ENCODE data around the gene GALNTL6.
"Not testable (repeated sequence)": the region's sequence is repeated elsewhere in the genome, so short reads cannot be mapped to it uniquely, and the experiment has no call there.

The GALNTL6 gene

DNA sequence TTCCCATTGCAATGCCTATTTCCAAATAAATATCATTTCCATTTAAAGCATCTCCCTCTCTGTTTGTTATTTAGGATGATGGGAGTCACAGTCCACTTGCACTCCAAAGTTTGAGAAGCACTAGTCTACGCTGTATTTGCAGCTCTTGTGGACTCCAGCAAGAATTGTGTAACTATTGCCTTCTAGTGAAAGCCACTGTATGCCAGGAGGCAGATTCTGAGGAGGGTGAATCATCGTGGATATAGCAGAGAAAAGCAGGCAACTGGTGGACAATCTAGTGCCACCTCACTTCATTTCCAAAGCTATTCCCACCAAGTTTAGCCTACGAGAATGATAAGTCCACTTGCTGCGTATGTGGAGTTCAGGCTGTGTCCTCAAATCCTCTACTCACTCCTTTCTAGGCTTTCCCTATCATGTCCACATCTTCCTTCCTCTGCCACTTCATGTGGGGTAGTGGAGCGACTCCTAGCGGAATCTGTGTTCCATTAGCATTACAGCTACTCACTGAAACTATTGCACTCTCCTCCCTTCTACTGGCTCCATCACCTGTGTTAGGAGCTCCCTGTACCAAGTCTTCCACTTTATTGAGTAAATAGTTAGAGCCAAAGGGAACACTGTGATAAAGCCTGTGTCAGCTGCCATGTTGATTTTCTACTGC lies 853.6 kb downstream of the GALNTL6 start:
- DNase-seq (ENCODE audit: low spot score): no peak

DNA sequence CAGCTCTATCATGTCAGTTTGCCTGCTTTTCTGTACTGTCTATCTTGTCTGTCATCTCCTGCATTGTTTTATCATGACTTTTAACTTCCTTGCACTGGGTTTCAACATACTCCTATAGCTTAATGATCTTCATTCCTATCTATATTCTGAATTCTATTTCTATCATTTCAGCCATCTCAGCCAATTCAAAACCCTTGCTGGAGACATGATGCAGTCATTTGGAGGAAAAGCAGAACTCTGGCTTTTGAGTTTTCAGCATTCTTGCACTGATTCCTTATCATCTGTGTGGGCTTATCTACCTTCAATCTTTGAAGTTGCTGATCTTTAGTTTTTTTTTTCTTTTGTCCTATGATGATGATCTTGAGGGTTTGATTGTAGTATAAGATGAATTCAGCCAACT lies 861.6 kb downstream of the GALNTL6 start:
- no peak for DNase-seq (ENCODE audit: low spot score)

DNA sequence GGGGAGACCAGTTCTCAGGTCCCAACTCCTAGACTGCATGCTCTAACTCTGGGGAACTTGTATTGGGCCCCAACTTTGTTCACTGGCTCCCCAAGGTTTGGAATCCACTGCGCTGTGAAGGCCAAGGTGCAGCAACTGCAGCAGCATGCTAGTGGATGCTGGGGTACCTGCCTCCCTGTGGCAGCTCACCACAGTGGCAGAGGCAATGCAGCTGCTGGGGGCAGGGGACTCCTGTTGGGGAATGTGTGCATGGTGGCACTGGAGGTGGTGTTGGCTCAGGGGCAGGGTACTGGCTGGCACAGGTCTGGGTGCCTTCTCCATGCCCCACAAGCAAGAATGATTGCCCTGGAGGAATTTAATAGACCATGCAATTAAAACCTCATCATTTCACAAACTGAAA lies 862.0 kb downstream of the GALNTL6 start:
- DNase-seq (ENCODE audit: low spot score): no peak

DNA sequence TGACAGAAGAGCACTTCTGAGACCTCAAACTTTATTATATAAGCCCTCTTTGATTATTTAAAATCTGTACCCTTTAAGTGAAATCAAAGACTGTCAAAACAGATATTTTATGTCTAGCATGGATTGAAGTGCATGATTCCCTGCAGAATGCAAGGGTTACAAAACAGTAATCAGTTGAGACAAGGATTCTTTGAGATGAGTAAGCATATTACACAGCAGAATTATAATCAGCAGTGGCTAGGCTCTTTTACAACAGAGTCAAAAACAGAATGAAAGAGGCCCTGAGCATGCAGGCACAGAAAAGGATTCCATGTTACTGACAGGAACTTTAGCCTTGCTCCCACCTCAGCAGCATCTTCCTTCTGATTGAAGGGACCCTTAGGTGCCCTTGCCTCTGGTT lies 867.5 kb downstream of the GALNTL6 start:
- DNase-seq (ENCODE audit: low spot score): no peak

DNA sequence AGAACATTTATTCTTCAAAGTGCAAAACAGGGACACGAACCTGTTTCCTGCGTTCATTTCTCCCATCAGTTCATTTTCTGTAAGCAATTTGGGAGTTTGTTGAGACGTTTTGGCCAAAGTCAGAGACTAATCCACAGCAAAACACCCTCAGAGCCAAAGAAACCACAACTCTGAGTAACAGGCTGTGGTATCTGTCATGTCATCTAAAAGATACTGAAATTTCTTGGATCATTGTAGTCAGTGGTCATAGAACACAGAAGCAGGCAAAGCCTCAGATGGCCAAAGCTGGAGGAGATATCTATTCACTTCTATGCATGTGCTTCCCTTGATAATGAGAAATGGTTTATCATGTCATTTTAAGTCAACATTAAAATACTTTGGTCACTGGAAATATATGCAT lies 869.8 kb downstream of the GALNTL6 start:
- no peak for DNase-seq (ENCODE audit: low spot score)

DNA sequence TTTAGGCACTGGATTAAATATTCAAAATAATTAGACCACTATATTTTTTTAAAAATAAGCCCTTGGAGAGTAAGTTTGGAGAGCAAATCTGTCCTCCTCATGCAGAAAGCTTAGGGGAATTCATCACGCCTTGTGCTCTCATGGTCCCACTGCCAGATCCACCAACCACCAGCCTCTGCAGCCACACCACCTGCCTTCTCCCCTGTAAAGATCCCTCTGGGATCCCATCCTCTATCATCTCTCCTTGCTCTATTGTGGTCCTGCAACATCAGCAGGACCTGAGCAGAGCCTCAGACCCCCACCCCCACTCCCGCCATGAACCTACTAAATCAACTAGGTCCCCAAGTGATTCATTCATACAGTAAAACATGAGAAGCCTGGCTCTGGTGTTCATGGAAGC lies 872.8 kb downstream of the GALNTL6 start:
- DNase-seq (ENCODE audit: low spot score): no peak

DNA sequence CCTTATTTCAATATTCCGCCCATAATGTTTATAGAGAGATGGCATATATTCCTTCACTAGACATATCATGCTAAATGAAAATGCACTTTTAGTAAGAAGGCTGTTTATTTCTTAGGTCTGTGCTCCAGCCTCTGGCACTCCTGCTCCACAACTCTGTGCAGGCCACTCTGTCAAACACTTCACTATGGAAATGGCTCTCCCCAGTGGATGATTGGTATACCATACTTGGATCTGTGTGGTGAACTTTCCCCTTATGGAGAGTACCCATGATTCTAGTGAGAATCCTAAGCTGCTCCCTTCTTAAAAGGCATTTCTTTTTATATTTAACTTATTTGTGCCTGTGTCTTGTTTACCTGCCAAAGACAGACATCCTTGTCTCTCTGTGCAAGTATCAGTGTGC lies 875.3 kb downstream of the GALNTL6 start:
- DNase-seq (ENCODE audit: low spot score): no peak

DNA sequence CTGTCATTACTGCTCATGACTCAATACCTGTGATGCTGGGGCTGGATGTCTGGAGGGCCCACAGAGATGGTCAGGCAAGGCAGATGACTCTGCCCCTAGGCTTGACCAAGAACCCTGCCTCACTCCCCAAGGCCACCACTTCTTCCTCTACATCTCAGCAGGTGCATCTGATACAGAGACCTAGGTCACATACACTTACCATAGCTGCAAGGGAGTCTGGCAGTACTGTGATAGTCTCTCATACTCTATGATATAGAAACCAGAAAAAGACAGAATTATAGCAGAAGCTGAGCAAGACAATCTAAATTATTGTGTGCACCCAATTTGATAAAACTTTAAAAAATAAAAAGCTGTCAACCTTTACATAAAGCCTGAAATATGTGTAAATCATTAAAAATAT lies 878.3 kb downstream of the GALNTL6 start:
- no peak for DNase-seq (ENCODE audit: low spot score)

DNA sequence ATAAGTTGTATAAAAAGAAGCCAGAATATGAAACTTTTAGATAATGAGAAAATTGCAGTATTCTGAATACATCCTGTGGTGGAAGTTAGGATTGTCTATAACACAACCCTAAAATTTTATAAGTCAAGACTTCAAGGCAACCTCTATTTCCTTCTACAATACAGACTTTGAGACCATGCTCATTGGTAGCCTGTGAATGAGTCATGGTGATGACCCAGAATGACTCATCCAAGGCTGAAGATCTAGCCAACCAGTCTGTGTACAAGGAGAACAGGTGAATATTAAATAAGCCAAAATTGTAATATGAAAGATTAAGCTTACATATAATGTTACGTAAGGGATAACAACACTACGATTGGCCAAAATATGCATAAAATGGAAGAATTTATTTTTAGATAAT lies 879.5 kb downstream of the GALNTL6 start:
- no peak for DNase-seq (ENCODE audit: low spot score)

DNA sequence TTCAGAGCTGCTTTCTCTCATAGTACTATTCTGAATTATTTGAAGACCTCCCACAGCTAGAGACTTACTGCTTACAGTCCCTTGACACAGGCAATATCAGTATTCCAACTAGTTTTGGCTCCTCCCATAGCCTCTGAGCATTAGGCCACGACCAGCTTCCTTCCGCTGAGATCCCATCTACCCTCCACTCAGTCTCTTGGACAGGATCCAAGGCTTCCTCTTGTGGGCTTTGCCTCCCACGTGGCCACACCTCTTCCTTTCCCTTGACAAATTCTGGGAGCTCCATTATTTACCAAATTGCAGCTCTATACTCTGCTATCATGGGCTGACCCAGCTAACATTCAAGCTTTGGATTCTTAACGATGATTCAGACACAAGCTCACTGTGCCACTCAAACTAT lies 885.1 kb downstream of the GALNTL6 start:
- DNase-seq (ENCODE audit: low spot score): no peak

DNA sequence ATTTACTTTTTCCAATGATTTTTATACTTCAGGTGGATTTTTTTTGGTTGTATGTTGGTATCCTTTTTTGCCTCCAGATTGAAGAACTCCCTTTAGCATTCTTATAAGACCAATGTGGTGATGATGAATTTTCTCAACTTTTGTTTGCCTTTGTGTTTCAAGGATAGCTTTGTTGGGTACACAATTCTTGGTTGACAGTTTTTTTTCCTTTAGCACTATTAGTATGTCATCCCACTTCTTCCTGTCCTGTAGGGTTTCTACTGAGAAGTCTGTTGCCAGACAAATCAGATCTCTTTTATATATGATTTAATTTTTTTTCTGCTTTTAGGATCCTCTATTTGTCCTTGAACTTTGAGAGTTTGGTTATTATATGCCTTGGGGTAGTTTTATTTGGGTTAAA lies 892.4 kb downstream of the GALNTL6 start:
- no peak for DNase-seq (ENCODE audit: low spot score)

DNA sequence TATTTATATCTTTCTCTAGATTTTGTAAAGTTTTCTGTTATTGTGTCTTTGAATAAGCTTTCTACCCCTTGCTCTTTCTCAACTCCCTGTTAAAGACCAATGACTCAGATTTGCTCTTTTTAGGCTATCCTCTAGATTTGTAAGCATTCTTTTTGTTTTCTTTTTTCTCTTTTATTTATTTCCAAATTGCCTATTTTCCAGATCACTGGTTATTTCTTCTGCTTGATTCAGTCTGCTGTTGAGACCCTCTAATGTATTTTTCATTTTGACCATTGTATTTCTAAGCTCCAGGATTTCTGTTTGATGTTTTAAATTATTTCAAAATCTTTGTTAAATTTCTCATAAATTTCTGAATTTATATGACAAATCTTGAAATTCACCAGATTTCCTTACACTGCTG lies 892.8 kb downstream of the GALNTL6 start:
- no peak for DNase-seq (ENCODE audit: low spot score)

DNA sequence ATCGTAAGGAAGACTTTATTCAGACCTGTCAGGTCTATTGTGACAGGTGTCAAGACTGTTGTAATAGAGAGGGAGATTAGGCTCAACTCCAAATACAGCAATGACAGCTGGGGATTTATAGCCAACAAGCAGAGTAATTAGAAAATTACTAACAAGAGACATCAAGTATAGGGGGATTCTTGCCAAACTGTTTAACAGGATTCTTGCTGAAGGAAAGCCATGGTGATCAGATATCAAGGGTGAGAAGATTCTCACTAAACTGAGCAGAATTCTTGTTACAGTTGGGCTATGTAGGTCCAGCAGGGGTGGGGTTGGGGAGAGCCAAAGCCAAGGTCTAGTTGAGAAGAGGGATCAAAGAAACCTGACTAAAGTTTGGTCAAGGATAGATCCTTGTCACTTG lies 894.4 kb downstream of the GALNTL6 start:
- no peak for DNase-seq (ENCODE audit: low spot score)

DNA sequence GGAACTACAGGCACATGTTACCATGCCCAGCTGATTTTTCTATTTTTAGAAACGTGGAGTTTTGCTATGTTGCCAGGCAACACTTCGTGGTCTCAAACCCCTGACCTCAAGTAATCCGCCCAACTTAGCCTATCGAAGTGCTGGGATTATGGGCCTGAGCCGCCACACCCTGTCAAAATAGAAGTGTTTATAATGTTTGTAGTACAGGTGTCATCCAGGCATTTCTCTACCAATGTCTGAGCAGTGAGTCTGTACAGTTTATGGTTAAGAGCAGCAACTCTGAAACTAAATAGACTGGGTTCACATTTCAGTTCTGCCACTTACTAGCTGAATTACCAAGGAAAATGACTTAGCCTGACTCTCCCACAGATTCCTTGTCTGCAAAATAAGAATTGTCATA lies 895.0 kb downstream of the GALNTL6 start:
- DNase-seq (ENCODE audit: low spot score): no peak

DNA sequence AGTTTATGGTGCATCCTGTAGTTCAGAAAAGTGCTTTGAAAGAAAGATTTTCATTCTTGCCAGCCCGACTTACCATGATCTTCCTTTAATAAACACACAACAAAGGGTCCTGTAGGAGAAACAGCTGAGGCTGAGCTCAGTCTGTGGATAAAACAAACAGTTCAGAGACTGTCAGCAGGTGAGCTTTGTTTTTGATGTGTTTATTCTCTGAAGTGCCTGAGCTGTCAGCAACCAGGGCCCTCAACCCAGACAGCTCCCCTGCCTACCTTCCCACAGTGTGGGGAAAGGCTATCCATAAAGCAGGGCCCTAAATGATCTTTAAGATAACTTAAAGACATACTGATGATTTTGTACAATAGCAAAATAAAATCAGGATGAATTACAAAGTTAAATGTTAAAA lies 896.2 kb downstream of the GALNTL6 start:
- DNase-seq (ENCODE audit: low spot score): no peak

DNA sequence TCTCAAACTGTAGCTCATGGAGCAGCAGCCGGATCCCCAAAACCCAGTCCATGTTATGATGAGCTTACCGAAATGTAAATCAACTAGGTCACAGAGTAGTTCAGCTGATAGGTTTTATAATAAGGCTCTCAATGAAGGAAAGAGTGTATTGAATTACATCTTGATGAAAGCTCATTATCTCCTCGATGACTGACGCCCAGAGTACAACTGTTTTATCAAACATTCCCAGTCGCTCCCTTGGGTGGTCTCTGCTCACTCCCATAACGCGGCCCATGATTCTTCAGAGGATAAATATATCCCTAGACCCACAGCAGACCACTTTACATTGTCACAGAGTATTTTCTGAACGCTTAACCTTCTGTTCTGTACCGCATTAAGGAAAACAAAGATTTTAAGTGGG lies 903.1 kb downstream of the GALNTL6 start:
- DNase-seq (ENCODE audit: low spot score): no peak

DNA sequence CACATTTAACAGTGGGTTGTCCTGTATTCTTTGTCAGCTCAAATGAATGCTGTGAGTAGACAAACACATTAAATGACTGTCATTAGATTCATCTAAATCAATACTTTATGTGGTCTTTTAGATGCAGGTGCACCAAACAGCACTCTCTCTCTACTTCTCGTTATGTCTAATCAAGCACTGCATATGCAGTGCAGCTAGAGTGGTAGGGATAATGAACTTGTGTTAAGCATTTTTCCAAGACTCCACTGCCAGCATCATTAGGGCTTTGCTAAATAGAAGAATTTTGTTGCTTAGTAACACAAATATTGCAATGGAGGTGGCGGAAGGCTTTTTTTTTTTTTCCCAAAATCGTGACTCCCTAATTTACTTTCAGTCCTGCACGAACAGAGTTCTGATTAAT lies 908.5 kb downstream of the GALNTL6 start:
- no peak for DNase-seq (ENCODE audit: low spot score)

DNA sequence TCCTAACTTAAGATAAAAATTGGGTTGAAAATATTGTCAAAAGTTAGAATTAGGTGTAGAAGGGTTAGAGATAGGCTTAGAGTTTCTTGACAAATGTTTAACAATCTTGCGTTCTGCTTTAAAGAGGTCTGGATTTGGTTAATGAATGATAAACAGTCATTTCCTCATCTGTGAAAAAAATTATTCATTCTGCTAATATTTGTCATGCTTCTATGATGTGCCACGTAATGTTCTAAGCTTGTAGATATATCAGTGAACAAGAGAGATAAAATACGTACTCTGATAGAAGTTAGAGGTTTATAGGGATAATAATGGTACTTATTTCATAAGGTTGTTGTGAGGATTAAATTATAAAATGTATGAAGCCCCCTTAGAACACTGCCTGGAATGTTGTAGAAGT lies 912.4 kb downstream of the GALNTL6 start:
- DNase-seq (ENCODE audit: low spot score): no peak

DNA sequence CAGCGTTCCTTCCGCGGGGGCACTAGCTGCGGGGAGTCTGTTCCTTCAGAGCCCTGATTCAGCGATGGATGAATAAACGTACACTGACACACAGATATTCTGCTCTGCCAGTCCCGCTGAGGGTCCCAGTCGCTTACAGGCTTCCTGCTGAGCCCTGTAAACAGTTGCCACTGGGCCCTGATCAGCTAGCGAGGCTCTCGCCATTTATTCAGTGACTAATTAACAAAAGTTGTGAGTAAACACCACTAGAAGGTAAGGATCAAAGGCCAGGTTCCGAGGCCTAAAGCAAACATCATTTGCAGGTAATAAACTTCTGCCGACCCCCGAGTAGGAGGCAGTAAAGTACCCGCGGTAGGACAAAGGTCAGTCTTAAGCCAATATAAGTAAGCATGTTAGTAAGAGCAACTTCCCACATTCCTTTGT lies 912.8 kb downstream of the GALNTL6 start:
- no peak for DNase-seq (ENCODE audit: low spot score)

DNA sequence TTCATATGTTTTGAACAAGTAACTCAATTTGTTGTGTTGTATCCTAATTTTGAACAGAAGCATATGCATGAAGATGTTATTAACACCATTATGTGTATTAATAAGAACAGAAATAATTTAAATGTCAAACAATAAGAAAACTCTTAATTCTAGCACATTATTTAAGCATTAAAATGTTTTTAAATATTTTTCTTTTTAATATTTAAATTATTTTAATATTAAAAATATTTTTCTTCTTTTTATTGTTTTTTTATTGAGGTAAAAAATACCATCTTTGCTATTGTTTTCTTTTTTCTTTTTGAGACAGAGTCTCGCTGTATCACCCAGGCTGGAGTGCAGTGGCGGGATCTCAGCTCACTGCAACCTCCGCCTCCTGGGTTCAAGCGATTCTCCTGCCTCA lies 914.4 kb downstream of the GALNTL6 start:
- no peak for DNase-seq (ENCODE audit: low spot score)

DNA sequence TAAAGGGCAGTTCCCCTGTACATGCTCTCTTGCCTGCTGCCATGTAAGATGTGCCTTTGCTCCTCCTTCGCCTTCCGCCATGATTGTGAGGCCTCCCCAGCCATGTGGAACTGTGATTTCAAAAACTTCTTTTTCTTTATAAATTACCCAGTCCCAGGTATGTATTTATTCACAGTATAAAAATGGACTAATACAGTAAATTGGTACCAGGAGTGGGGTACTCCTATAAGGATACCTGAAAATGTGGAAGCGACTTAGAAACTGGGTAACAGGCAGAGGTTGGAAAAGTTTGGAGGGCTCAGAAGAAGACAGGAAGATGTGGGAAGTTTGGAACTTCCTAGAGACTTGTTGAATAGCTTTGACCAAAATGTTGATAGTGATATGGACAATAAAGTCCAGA lies 920.4 kb downstream of the GALNTL6 start:
- DNase-seq (ENCODE audit: low spot score): not testable (repeated sequence)

DNA sequence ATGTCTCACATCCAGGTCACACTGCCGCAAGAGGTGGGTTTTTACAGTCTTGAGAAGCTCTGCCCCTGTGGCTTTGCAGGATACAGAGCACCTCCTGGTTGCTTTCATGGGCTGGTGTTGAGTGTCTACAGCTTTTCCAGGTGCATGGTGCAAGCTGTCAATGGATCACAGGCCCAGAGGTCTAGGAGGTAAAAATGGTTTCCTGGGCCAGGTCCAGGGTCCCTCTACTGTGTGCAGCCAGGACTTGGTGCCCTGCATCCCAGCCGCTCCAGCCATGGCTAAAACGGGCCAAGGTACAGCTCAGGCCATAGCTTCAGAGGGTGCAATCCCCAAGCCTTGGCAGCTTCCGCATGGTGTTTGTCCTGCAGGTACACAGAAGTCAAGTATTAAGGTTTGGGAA lies 921.4 kb downstream of the GALNTL6 start:
- DNase-seq (ENCODE audit: low spot score): no peak

DNA sequence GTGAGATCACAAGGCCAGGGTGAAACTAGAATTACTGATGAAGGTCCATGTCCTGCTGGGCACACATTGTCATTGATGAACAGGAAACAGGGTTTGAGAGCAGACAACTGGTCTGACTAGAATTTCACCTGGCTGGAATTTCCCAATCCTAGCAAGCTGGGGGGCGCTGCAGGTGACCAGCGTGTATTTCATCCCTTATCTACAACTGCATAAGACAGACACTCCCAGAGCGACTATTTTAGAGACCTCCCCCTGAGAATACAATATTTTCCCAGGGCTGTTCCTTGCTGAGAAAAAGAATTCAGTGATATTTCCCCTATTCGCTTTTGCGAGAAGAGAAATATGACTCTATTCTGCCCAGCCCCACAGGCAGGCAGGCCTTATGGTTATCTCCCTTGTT lies 922.8 kb downstream of the GALNTL6 start:
- DNase-seq (ENCODE audit: low spot score): no peak

DNA sequence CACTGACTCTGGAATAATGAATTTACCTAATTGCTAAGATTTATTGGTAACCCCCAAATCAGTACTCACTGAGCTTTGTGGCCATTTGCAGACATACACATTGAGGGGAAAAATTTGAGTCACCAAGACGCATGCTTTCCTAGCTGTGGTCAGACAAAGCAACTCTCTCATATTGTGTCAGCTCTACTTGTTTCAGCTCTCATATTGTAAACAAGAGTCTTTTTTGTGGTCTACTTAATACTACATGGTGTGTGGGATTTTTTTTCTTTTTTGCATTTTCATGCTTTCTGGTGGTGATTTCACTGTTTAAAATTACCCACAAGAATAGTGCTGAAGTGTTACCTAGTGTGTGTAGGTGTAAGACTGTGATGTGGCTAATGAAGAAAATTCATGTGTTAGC lies 927.2 kb downstream of the GALNTL6 start:
- no peak for DNase-seq (ENCODE audit: low spot score)

DNA sequence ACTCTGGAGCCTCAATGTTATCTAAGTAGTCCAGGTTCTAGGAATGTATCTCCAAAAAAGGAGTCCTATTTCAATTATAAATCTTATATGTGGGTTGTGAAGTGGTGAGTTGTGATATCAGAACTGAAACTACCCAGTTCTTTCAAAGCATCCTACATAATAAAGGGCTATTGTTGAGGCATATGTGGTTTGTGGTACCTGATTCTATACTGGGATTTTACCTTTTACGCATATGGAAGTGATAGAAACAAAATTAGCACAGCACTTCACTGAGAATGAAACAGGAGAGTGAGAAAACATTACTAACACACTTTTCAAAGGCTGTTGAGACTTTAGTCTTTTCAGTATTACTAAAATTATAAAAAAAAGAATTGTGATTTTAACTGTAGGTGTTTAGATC lies 937.7 kb downstream of the GALNTL6 start:
- DNase-seq (ENCODE audit: low spot score): no peak

Data from GM03348 (cell line).